Keratinocyte (primary cell): ENCODE measurements around the gene ADGRG1.

ENCODE experiments used
- CTCF ChIP-seq, 3 experiments: IDR thresholded peaks in 1 of 3; conservative IDR thresholded peaks in 1 of 3; optimal IDR thresholded peaks in 1 of 3; 2 replicates in 2 of 3; 3 replicates in 1 of 3; pipeline versions ENCODE3 to v1.5.1; 2011; ENCODE audit warnings: low read length in 3 of 3, mild to moderate bottlenecking in 3 of 3, moderate library complexity in 2 of 3, control low read depth in 1 of 3, inconsistent platforms in 1 of 3; ENCODE audit not compliant: insufficient read depth in 2 of 3; ENCODE audit errors: extremely low read depth in 1 of 3
- EZH2 ChIP-seq: IDR thresholded peaks from one replicate; pipeline ENCODE4 v1.6.1; 2012; ENCODE audit warnings: inconsistent platforms, mild to moderate bottlenecking, low read length, moderate library complexity

- no peak for TF ChIP-seq CTCF (optimal IDR thresholded peaks at IDR 0.05 in 1 of 3, IDR thresholded peaks at IDR 0.05 in 1 of 3, conservative IDR thresholded peaks at IDR 0.05 in 1 of 3; ENCODE audit: extremely low read depth in 1 of 3, insufficient read depth in 2 of 3, low read length in 3 of 3)
- no peak for TF ChIP-seq EZH2
These were observed 26.5 kb upstream of the ADGRG1 start for GRCh38 chr16:57601801-57602478.
